GM21381 (cell line): Measurements from ENCODE around the gene TTLL1.

ENCODE experiments used
- ATAC-seq: cut with Tn5 transposase; IDR thresholded peaks from one replicate; pipeline ENCODE4 v1.9.1; 2021; ENCODE audit warnings: mild to moderate bottlenecking, moderate library complexity; ENCODE audit not compliant: unreplicated experiment

The TTLL1 gene

GRCh38 chr22:43014869-43015676 is 74.1 kb downstream of the TTLL1 start, which contains the start of gene PACSIN2:
Gene PACSIN2, minus strand, starts transcription at chr22:43015149. Its CDS starts 103,069 bp downstream, at chr22:42912080.
- ATAC-seq: peak; percentile 91

GRCh38 chr22:43014316-43014868 is 74.8 kb downstream of the TTLL1 start:
- ATAC-seq: no peak

- no peak for ATAC-seq
Observed at GRCh38 chr22:43013355-43014315, 75.6 kb downstream of the TTLL1 start.

- no peak for ATAC-seq
Observed at GRCh38 chr22:43012390-43012789, 76.8 kb downstream of the TTLL1 start.

- no peak for ATAC-seq
Observed at GRCh38 chr22:43011079-43011478, 78.1 kb downstream of the TTLL1 start.

- no peak for ATAC-seq
Observed at GRCh38 chr22:43009444-43009843, 79.7 kb downstream of the TTLL1 start.

GRCh38 chr22:43008921-43009320 is 80.3 kb downstream of the TTLL1 start:
- no peak for ATAC-seq

GRCh38 chr22:43008509-43008908 is 80.7 kb downstream of the TTLL1 start:
- no peak for ATAC-seq

GRCh38 chr22:43007519-43008102 is 81.6 kb downstream of the TTLL1 start:
- ATAC-seq: no peak

- ATAC-seq: no peak
Observed at GRCh38 chr22:43006753-43007152, 82.4 kb downstream of the TTLL1 start.

GRCh38 chr22:43006016-43006505 is 83.1 kb downstream of the TTLL1 start:
- no peak for ATAC-seq

GRCh38 chr22:43005106-43005505 is 84.1 kb downstream of the TTLL1 start:
- ATAC-seq: no peak

- no peak for ATAC-seq
Observed at GRCh38 chr22:43004362-43005035, 84.7 kb downstream of the TTLL1 start.

GRCh38 chr22:43002202-43002586 is 87.0 kb downstream of the TTLL1 start:
- no peak for ATAC-seq

- ATAC-seq: no peak
Observed at GRCh38 chr22:43001271-43002201, 87.7 kb downstream of the TTLL1 start.

GRCh38 chr22:43000441-43001175 is 88.6 kb downstream of the TTLL1 start:
- no peak for ATAC-seq

- no peak for ATAC-seq
Observed at GRCh38 chr22:42997582-42998090, 91.6 kb downstream of the TTLL1 start.

- no peak for ATAC-seq
Observed at GRCh38 chr22:42996646-42997365, 92.4 kb downstream of the TTLL1 start.
